Measurements from ENCODE around the gene GRM4.

The GRM4 gene

DNA sequence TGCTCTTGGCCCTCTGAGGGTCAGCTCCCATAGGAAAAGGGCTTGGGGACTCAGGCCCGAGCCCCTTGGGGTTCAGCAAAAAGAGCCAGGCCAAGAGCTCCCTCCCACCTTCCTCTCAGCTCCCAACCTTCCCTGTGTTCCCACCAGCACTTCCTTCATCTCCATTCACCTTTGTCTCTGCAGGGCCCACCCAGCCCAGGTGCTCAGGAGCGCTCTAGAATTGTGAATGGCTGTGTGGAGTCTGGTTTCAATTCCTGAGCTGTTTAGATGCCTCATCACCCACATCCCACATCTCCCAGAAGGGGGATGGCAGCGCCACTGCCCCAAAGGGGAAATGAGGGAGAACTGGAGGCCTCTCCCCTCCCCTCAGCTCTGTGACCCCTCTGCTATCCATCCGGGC, 7.7 kb downstream of the GRM4 start:
- Histone ChIP-seq H3K4me3 (ENCODE audit: low read depth in 1 of 2, low read length in 2 of 2) (no peak overlapping the region), H3K4me1 (ENCODE audit: control insufficient read depth in 1 of 2, insufficient read depth in 2 of 2, low read length in 2 of 2) (peaks cover 0 to 1% of the 10 kb centered on the region in 2 donors), H3K36me3 (ENCODE audit: control insufficient read depth in 1 of 2, insufficient read depth in 2 of 2, low read length in 2 of 2) (no peaks in the 10 kb centered on the region), H3K9me3 (ENCODE audit: control insufficient read depth in 1 of 2, low read length in 2 of 2) (no peaks in the 10 kb centered on the region), H3K27ac (ENCODE audit: low read length) (no peak overlapping the region), H3K27me3 (ENCODE audit: low read depth, low read length) (peaks cover 35% of the 10 kb centered on the region)

DNA sequence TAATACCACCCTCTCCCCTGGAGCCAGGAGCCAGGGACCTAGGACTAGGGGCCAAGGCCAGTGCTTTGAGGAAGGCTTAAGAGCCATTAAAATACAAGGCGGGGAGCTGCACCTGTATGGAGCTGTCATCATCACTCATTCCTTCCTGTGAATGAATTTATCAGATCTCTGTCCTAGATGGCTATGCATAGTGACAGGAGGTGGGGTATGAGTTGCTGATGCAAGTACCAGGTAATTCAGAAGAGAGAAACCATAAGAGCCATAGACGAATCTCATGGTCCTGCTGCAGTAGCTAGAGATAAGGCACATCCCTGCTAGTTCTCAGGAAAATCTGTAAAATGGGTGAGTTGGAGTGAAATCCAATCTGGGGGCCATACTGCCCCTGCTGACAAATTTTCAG, 10.3 kb downstream of the GRM4 start:
- Histone ChIP-seq H3K27ac (ENCODE audit: low read length) (no peak overlapping the region), H3K27me3 (ENCODE audit: low read depth, low read length) (peaks cover 18% of the 10 kb centered on the region), H3K9me3 (ENCODE audit: control insufficient read depth in 1 of 2, low read length in 2 of 2) (no peaks in the 10 kb centered on the region), H3K4me3 (ENCODE audit: low read depth in 1 of 2, low read length in 2 of 2) (no peak overlapping the region), H3K4me1 (ENCODE audit: control insufficient read depth in 1 of 2, insufficient read depth in 2 of 2, low read length in 2 of 2) (no peaks in the 10 kb centered on the region), H3K36me3 (ENCODE audit: control insufficient read depth in 1 of 2, insufficient read depth in 2 of 2, low read length in 2 of 2) (no peaks in the 10 kb centered on the region)

DNA sequence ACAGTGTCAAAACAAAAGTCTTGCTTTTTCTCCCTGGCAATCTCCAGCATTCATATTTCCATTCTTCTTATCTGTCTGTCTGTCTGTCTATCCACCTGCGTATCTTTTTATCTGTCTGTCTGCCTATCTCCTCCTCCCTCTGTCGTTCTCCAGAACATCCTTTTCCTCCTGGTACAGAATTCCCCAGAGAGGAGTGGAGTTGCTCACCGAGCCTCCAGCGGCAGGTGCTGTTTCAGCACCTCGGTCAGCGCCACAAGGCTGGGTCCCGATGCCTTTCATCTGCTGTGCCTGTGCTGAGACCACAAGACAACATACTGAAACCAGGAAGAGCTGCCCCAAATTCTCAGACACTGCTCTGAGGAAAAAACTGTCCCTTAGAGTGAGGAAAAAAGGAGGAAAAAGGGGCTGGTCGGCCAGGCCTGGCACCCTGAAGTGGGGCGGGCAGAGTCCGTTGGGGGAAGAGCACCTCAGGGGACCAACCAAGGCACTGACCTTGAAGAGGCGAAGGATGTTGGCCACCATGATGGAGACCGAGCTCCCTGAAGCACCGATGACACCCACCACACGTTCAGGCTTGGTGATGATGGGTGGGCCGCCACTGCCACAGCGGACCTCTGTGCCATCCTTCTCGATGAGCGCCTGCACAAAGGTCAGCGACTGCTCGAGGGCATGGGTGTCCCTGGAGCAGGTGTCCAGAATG, 13.3 kb downstream of the GRM4 start:
- Histone ChIP-seq H3K27me3 (ENCODE audit: low read depth, low read length) (peaks cover 9% of the 10 kb centered on the region), H3K4me1 (ENCODE audit: control insufficient read depth in 1 of 2, insufficient read depth in 2 of 2, low read length in 2 of 2) (no peaks in the 10 kb centered on the region), H3K36me3 (ENCODE audit: control insufficient read depth in 1 of 2, insufficient read depth in 2 of 2, low read length in 2 of 2) (no peaks in the 10 kb centered on the region)

DNA sequence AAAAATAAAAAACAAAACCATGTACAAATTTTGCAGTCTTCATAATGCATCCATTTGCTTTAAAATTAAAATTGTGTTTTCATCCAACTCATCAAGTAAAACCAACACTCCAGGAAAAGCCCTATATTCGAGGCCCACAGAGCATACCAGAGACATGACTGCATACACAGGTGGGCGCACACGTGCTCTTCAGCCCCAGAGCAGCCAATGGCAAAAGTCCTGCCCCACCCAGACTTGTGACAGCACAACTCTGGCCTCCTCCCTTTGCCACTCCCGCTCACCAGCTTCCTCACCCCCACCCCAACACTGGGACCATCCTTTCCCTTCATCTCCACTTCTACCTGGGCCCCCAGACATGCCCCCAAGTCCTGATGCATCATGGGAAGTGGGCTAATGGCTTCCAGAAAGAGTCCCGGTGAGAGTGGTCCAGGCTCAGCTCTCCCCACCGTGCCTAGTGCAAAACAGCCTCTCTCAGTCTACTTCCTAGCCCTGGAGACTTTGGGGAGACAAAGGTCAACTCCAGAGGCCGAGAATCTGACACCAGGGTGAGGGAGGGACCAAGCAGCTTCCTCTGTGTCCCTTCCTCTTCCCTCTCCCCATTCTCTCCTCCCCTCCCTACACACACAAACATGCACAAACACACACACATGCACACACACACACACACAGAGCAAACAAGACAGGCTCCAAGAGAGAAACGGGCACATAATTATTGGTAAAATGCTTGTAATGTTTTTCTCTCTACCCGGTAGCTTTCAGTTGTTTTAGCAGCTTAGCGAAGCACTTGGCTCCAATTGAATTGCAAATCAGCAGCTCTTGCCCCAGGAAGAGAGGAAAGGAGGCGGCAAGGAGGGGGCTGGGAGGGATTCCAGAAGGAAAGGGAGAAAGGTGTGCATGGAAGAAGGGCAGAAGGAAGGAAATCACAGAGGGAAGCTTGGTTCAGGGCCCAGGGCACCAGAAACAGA, 14.3 kb downstream of the GRM4 start:
- Histone ChIP-seq H3K9me3 (ENCODE audit: control insufficient read depth in 1 of 2, low read length in 2 of 2) (no peaks in the 10 kb centered on the region), H3K36me3 (ENCODE audit: control insufficient read depth in 1 of 2, insufficient read depth in 2 of 2, low read length in 2 of 2) (no peaks in the 10 kb centered on the region), H3K27me3 (ENCODE audit: low read depth, low read length) (peaks cover 9% of the 10 kb centered on the region), H3K4me3 (ENCODE audit: low read depth in 1 of 2, low read length in 2 of 2) (no peak overlapping the region), H3K4me1 (ENCODE audit: control insufficient read depth in 1 of 2, insufficient read depth in 2 of 2, low read length in 2 of 2) (no peaks in the 10 kb centered on the region), H3K27ac (ENCODE audit: low read length) (no peak overlapping the region)

More for the DNA sequence above, 13.3 kb downstream of the GRM4 start:
- Histone ChIP-seq H3K27ac (ENCODE audit: low read length) (no peak overlapping the region), H3K9me3 (ENCODE audit: control insufficient read depth in 1 of 2, low read length in 2 of 2) (no peaks in the 10 kb centered on the region), H3K4me3 (ENCODE audit: low read depth in 1 of 2, low read length in 2 of 2) (no peak overlapping the region)

DNA sequence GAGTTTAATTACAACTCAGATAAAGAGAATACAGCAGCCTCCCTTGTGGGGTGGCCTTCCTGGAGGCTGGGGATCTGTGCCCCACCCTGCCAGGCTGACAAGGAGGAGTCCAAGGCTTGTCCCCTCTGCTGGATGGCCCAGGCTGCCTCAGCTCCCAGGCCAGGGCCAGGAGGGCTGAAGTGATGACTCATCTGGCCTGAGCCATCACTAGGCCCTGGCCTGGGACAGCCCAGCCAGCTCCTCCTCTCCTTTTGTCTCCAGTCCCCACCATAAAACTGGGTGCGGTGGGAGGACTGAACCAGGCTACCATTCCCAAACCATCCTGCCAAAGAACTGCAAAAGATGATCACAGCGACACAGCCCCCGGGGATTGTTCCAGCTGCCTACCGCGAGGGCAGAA, 15.0 kb downstream of the GRM4 start:
- peaks cover 5% of the 10 kb centered on the region for H3K27me3 ChIP-seq (ENCODE audit: low read depth, low read length)

DNA sequence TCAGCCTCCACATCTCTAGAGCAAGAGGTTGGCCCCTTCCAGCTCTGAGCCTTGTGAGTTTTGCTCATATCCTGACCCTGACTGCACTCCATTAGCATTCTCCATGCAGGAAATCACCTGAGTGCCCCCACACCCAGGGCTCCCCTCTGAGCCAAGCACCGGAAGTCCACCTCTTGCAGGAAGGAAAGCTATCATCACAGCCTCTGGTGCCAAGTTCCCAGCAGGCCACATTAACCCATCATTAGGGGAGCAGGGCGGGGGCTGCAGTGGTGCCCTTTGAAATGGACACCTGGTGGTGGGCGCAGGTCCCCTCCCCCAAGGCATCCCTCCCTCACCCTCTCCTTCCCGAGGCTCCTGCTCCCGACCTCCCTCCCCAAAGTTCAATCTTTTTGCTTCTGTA, 16.1 kb downstream of the GRM4 start:
- Histone ChIP-seq H3K27me3 (ENCODE audit: low read depth, low read length) (peaks cover 5% of the 10 kb centered on the region), H3K4me3 (ENCODE audit: low read depth in 1 of 2, low read length in 2 of 2) (no peak overlapping the region)

More for the DNA sequence above, 15.0 kb downstream of the GRM4 start:
- H3K9me3 ChIP-seq (ENCODE audit: control insufficient read depth in 1 of 2, low read length in 2 of 2) = no peaks in the 10 kb centered on the region
- no peaks in the 10 kb centered on the region for H3K36me3 ChIP-seq (ENCODE audit: control insufficient read depth in 1 of 2, insufficient read depth in 2 of 2, low read length in 2 of 2)
- H3K27ac ChIP-seq (ENCODE audit: low read length) = no peak overlapping the region
- H3K4me1 ChIP-seq (ENCODE audit: control insufficient read depth in 1 of 2, insufficient read depth in 2 of 2, low read length in 2 of 2) = no peaks in the 10 kb centered on the region
- H3K4me3 ChIP-seq (ENCODE audit: low read depth in 1 of 2, low read length in 2 of 2) = no peak overlapping the region

DNA sequence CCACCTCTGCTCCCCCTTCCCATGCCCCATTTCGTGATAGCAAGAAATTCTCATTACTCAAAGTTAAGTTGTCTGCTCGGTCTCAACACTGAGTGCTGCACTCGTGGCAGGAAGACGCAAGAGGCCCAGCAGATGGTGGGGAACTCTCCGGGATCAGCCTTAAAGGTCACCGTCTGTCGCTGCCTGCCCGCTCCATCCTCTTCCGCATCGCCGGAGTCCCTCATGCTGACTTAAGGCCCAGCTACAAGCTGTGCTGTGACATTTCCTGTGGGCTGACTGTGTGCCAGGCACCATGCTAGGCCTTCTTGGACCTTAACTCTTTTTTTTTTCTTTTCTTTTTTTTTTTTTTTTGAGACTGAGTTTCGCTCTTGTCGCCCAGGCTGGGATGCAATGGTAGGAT, 17.8 kb downstream of the GRM4 start:
- peaks cover 5% of the 10 kb centered on the region for H3K27me3 ChIP-seq (ENCODE audit: low read depth, low read length)
- H3K9me3 ChIP-seq (ENCODE audit: control insufficient read depth in 1 of 2, low read length in 2 of 2) = no peaks in the 10 kb centered on the region
- H3K4me3 ChIP-seq (ENCODE audit: low read depth in 1 of 2, low read length in 2 of 2) = no peak overlapping the region
- H3K36me3 ChIP-seq (ENCODE audit: control insufficient read depth in 1 of 2, insufficient read depth in 2 of 2, low read length in 2 of 2) = no peaks in the 10 kb centered on the region
- H3K4me1 ChIP-seq (ENCODE audit: control insufficient read depth in 1 of 2, insufficient read depth in 2 of 2, low read length in 2 of 2) = no peaks in the 10 kb centered on the region
- no peak overlapping the region for H3K27ac ChIP-seq (ENCODE audit: low read length)

More for the DNA sequence above, 16.1 kb downstream of the GRM4 start:
- no peaks in the 10 kb centered on the region for H3K36me3 ChIP-seq (ENCODE audit: control insufficient read depth in 1 of 2, insufficient read depth in 2 of 2, low read length in 2 of 2)
- H3K9me3 ChIP-seq (ENCODE audit: control insufficient read depth in 1 of 2, low read length in 2 of 2) = no peaks in the 10 kb centered on the region
- H3K27ac ChIP-seq (ENCODE audit: low read length) = no peak overlapping the region
- H3K4me1 ChIP-seq (ENCODE audit: control insufficient read depth in 1 of 2, insufficient read depth in 2 of 2, low read length in 2 of 2) = no peaks in the 10 kb centered on the region

DNA sequence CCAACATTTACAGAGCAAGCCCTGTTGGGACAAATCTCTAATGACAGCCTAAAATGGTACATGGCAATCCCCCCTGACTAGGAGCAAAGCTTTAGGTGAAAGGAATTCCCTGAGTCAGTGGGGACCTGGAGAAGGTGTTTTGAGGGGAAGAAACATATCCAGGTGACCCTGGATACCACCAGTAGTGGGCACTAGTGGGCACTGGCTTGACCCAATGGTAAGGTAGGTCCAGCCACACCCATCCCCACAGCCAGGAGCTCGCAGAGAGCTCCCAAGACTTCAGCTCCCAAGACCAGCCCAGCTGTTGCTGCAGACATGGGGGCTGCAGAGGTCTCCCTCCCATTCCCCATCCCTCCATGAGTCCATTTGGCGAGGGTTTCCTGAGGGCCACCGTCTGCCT, 19.5 kb downstream of the GRM4 start:
- H3K27ac ChIP-seq (ENCODE audit: low read length) = no peak overlapping the region
- H3K27me3 ChIP-seq (ENCODE audit: low read depth, low read length) = no peaks in the 10 kb centered on the region
- no peaks in the 10 kb centered on the region for H3K36me3 ChIP-seq (ENCODE audit: control insufficient read depth in 1 of 2, insufficient read depth in 2 of 2, low read length in 2 of 2)
- H3K4me3 ChIP-seq (ENCODE audit: low read depth in 1 of 2, low read length in 2 of 2) = no peak overlapping the region
- no peaks in the 10 kb centered on the region for H3K4me1 ChIP-seq (ENCODE audit: control insufficient read depth in 1 of 2, insufficient read depth in 2 of 2, low read length in 2 of 2)
- no peaks in the 10 kb centered on the region for H3K9me3 ChIP-seq (ENCODE audit: control insufficient read depth in 1 of 2, low read length in 2 of 2)

DNA sequence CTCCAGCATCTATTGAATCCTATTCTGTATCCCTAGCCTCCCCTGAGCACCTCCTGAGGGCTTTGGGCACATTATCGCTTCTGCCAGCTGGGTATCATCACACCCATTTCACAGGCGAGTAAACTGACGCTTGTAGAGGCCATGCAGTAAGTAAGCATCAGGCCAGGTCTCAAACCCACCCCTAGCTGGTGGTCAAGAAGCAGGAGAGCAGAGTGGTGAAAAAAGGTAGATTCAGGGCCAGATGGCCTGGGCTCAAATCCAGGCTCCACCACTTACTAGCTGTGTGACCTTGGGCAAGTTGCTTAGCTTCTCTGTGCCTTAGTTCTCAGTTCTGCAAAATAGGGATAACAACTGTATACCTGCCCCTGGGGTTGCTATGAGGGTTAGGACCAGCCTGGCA, 19.9 kb downstream of the GRM4 start:
- H3K36me3 ChIP-seq (ENCODE audit: control insufficient read depth in 1 of 2, insufficient read depth in 2 of 2, low read length in 2 of 2) = no peaks in the 10 kb centered on the region

DNA sequence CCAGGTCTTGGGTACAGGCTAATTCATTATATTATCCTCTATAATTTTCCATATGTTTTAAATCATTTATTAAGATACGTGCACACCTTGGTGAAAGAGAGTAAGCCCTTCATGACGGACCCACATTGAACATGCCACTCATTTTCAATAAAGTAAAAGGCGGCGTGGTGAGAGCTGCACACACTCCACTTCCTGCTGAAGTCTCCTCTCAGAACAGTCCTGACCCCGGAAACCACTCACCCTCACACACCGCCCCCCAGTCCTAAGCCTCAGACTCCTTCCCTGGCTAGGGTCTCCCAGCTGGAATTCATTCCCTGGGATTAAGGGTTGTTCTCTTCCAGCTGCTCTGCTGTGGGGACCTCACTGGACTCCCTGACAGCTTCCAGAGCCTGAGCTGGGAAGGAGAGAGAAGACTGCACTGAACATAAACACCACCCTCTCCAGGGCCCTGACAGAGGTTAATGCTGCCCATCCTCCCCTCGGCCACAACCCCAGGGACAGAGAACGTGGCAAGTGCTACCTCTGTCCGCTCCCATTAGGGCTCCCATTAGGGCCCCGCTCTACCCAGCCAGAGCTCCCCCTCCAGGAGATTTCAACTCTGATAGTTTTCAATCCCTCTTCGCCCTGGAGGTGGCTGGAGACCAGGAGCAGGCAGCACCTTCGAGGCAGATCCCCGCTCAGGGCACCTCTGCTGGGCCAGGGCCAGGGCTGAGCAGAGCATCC, 24.8 kb downstream of the GRM4 start:
- Histone ChIP-seq H3K27me3 (ENCODE audit: low read depth, low read length) (no peaks in the 10 kb centered on the region), H3K27ac (ENCODE audit: low read length) (no peak overlapping the region), H3K9me3 (ENCODE audit: control insufficient read depth in 1 of 2, low read length in 2 of 2) (no peaks in the 10 kb centered on the region), H3K36me3 (ENCODE audit: control insufficient read depth in 1 of 2, insufficient read depth in 2 of 2, low read length in 2 of 2) (no peaks in the 10 kb centered on the region), H3K4me1 (ENCODE audit: control insufficient read depth in 1 of 2, insufficient read depth in 2 of 2, low read length in 2 of 2) (no peaks in the 10 kb centered on the region), H3K4me3 (ENCODE audit: low read depth in 1 of 2, low read length in 2 of 2) (no peak overlapping the region)

More for the DNA sequence above, 19.9 kb downstream of the GRM4 start:
- Histone ChIP-seq H3K27ac (ENCODE audit: low read length) (no peak overlapping the region), H3K4me3 (ENCODE audit: low read depth in 1 of 2, low read length in 2 of 2) (no peak overlapping the region), H3K4me1 (ENCODE audit: control insufficient read depth in 1 of 2, insufficient read depth in 2 of 2, low read length in 2 of 2) (no peaks in the 10 kb centered on the region), H3K27me3 (ENCODE audit: low read depth, low read length) (no peaks in the 10 kb centered on the region), H3K9me3 (ENCODE audit: control insufficient read depth in 1 of 2, low read length in 2 of 2) (no peaks in the 10 kb centered on the region)

DNA sequence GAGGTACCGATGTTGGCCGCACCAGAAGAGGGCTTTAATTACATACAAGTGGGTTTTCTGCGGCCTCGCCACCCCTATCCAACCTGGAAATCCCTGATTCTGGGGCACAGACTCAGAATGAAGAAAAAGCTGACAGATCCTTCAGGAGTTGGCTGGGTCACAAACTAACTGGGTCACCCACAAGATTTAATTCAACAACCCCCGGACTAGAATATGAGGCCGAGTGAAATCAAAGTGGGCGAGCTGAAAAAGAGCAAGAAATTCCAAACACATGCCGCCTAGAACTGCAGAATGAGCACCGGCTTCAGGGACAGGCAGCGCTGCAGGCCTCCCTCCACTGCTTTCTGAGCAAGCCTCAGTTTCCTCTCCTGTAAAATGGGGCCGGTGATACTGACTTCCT, 30.0 kb downstream of the GRM4 start:
- H3K4me3 ChIP-seq (ENCODE audit: low read depth in 1 of 2, low read length in 2 of 2) = no peak overlapping the region
- H3K27ac ChIP-seq (ENCODE audit: low read length) = no peak overlapping the region
- H3K4me1 ChIP-seq (ENCODE audit: control insufficient read depth in 1 of 2, insufficient read depth in 2 of 2, low read length in 2 of 2) = no peaks in the 10 kb centered on the region
- no peaks in the 10 kb centered on the region for H3K36me3 ChIP-seq (ENCODE audit: control insufficient read depth in 1 of 2, insufficient read depth in 2 of 2, low read length in 2 of 2)
- no peaks in the 10 kb centered on the region for H3K27me3 ChIP-seq (ENCODE audit: low read depth, low read length)
- H3K9me3 ChIP-seq (ENCODE audit: control insufficient read depth in 1 of 2, low read length in 2 of 2) = no peaks in the 10 kb centered on the region
